ENCODE measurements around the gene CCDC107.
A peak's percentile ranks its signal among the peaks of the same experiment; 100 is the strongest.
"Not testable (repeated sequence)": the region's sequence is repeated elsewhere in the genome, so short reads cannot be mapped to it uniquely, and the experiment has no call there.

Gene CCDC107, protein sequence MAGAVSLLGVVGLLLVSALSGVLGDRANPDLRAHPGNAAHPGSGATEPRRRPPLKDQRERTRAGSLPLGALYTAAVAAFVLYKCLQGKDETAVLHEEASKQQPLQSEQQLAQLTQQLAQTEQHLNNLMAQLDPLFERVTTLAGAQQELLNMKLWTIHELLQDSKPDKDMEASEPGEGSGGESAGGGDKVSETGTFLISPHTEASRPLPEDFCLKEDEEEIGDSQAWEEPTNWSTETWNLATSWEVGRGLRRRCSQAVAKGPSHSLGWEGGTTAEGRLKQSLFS

DNA sequence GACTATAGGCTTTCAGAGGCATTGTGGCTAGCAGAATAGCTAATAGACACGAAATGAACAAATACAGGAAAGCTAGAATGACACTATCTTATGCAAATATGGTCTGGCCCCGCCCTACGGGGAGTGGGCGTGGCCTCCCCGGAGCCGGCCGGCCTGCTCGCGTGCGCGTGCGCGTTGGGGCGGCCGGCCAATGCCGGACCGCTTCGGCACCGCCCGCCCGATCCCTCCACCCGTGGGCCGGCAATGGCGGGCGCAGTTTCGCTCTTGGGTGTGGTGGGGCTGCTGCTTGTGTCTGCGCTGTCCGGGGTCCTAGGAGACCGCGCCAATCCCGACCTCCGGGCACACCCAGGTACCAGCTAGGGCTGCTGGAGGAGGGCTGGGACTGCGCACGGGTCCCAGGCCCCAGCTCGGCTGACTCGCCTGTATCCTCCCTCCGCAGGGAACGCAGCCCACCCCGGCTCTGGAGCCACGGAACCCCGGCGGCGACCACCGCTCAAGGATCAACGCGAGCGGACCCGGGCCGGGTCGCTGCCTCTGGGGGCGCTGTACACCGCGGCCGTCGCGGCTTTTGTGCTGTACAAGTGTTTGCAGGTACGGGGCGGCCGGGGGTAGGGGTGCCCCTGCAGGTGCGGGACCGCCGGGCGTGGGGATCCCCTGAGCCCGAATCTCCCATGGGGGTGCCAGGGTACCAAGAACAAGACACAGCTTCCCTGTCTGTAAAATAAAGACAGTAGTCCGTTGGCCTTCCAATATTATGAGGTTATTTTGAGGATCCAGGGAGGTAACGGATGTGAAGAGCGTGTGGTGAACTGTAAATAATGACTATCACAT, at the start of gene CCDC107:
CCDC107 (plus strand) TSS at position 156 of the 831 bp plus-strand sequence; CDS start at position 244, 88 bp downstream.
- DNase-seq = peak; percentile 80

DNA sequence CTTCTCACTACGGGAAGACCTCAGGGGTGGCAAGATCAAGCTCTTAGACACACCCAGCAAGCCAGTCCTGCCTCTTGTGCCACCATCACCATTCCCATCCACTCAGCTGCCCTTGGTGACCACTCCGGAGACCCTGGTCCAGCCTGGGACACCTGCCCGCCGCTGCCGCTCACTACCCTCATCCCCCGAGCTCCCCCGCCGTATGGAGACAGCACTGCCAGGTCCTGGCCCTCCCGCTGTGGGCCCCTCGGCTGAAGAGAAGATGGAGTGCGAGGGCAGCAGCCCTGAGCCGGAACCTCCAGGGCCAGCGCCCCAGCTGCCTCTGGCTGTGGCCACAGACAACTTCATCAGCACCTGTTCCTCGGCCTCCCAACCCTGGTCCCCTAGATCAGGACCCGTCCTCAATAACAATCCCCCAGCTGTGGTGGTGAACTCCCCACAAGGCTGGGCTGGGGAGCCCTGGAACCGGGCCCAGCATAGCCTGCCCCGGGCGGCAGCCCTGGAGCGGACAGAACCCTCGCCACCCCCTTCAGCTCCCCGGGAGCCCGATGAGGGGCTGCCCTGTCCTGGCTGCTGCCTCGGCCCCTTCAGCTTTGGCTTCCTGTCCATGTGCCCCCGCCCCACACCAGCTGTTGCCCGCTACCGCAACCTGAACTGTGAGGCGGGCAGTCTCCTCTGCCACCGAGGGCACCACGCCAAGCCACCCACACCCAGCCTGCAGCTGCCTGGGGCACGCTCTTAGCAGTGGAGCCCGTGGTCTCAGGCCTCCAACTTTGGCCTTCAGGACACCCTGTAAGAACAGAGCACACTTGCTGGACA, 48.9 kb upstream of the CCDC107 start:
- DNase-seq = no peak

DNA sequence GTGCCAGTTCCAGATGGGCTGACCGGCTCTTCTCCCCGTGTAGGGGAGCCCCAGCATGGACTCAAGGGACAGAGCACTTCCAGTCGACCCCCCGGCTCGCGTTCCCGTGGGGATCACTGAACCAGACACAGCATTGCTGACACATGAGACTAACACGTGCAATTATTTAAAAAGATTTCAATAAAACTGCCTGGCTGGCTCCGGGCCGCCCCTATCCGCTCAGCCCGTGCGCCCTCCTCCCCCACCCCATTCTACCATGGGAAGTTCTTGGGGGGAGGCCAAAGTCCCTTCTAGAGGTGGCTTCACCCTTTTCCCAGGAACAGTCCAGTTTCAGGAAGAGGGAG, 48.3 kb upstream of the CCDC107 start:
- no peak for DNase-seq

DNA sequence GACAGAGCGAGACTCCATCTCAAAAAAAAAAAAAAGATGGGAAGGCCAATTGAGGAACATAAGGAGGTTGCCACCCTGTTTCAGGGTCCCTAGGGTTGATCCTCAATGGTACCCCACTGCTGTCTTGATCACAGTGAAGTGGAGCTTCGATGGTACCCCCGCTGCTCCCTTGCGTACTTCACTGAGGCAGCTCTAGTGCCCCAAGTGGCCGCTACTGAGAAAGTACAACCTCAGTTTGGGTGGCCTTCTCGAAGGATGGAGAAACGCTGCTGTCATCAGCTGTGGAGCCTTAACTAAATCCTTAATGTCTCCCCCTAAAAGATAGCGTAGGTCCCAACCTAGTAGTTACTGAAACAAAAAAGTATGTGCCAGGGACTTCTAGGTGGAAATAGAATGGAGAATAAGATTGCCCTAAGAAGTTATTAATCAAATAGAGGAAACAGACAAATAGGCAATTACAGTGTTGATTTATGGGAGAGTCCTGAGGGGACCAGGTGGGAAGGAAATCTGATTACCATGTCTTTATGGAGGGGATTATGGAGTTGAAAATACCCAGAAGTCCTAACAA, 46.8 kb upstream of the CCDC107 start:
- DNase-seq = peak; percentile 50

DNA sequence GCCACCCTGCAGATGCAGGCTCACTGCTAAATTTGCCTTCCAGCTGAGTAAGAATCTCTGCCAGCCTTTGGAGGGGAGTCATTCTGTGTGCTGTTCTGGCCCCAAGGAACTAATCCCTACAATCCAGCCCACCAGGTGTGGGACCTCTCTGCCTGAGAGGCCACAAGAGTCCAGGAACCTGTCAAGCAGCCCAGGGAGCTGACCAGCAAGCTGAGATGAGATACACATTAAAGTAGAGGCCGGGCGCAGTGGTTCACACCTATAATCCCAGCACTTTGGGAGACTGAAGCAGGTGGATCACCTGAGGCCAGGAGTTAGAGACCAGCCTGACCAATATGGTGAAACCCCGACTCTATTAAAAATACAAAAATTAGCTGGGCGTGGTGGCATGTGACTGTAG, 46.0 kb upstream of the CCDC107 start:
- not testable (repeated sequence) for DNase-seq

DNA sequence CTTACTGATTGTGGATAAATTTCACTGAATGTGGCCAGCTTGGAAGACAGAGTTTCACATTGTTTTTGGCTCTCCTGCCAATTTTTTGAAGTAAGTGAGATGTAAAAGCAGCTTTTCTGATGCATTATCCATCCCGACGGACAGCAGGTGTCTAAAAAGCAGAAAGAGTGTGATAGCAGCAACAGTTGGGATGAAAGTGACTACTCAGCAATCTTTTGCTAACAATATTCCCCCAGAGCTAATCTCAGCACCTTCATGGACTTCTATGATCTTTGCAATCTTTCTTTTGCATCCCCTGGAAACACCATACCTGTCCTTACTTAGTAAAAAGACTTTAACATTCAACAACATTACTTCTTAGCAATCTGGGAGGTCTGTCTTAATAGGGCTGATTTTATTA, 45.2 kb upstream of the CCDC107 start:
- no peak for DNase-seq

DNA sequence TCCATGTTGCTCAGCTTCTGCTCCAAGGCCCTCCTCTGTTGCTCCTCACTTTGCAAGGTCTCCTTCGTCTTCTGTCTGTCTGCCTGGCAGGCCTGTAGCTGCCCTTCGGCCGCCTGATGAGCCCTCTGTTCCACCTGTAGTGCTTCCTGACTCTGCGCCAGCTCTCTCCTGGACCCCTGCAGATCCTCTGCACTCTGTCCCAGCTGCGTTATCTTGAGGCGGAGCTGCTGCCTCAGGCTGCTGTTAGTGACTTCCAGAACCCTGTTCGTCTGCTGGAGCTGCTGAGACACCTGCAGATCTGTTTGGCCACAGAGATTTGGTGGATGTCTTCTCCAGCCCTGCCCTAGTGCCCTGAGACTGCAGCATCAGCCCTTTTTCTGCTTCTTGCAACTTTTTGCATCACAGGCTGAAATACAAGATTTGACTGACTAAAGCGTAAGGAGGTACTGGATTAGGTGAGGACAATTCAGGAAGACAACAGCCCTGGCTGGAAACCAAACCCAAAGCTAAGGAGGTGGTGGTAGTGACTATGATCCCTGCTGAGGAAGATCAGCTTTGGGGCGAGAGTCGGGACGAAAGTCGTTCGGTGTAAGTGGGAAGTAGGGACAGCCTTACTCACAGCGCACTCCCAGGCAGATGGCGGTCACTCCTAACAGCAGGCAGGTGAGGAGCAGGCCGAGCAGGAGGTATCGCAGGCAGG, 42.0 kb upstream of the CCDC107 start:
- no peak for DNase-seq

DNA sequence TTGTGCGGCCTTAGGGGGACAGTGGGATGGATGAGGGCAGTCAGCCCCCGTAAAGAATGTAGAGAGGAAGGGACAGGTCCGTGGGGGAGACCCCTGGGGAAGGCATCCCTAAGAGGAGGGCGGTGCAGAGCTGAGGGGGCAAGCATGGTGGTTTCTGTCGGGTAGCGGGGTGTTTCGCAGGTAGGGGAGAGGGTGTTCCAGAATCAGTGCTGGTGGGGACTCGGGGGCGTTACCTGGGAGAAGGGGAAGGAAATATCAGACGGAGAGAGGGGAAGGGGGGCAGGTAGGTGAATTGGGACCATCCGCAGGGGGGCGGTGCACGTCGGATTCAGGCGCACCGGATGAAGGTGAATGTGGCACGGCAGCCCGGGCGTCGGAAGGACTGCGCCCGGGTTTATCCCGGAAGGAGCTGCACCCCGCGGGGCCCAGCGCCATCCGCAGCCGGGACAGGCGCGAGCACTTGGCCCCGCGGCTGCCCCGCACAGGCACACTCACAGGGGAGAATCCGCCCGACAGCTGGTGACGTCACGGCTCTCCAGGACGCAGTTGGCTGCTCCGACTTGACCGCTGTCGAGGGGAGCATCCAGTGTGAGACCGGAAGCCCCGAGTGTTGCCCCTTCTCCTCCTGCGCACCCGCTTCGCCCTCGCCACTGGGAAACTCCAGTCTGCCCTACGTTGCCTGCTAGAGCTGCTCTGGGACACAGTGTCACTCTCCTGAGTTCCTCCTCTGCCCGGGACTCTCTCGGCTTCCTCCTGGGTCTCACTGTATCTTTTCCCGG, 41.2 kb upstream of the CCDC107 start:
- peak; percentile 55 for DNase-seq

DNA sequence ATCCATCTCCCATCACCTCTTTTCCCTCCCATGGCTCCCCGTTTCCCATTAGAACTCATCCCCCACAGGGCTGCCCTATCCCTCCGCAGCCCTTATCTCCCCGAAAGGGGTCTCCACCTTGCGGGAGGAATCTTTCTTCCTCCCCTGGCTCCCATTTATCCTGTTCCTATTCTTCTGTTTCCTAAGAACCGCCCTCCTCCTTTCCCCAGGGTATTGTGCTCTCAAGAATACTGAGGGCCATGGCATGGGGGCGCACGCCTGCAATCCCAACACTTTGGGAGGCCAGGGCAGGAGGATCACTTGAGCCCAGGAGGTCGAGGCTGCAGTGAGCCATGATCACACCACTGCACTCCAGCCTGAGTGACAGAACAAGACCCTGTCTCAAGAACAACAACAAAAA, 40.5 kb upstream of the CCDC107 start:
- DNase-seq = no peak

DNA sequence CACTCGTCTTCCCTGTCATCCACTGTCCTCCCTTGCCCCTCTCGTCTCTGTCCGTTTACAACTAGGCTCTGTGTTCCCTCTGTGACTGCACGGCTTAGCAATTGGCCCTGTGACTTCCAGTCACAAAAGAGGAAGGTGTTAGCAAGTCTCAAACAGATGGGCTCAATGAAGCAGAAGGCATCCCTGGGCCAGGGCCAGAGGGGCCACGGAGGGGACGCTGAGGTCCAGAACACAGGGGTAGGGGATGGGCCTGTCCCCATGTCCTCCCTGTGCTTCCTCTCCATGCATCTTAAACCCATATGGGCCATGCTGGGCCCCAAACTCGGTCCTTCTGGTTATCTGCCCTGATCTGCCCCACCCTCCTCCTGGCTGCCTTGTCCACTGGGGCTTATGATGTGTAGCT, 39.8 kb upstream of the CCDC107 start, which contains the start of gene CD72:
CD72 (minus strand) TSS at position 89 of the 403 bp plus-strand sequence. CDS start 110 bp downstream, outside the sequence.
- DNase-seq = no peak

DNA sequence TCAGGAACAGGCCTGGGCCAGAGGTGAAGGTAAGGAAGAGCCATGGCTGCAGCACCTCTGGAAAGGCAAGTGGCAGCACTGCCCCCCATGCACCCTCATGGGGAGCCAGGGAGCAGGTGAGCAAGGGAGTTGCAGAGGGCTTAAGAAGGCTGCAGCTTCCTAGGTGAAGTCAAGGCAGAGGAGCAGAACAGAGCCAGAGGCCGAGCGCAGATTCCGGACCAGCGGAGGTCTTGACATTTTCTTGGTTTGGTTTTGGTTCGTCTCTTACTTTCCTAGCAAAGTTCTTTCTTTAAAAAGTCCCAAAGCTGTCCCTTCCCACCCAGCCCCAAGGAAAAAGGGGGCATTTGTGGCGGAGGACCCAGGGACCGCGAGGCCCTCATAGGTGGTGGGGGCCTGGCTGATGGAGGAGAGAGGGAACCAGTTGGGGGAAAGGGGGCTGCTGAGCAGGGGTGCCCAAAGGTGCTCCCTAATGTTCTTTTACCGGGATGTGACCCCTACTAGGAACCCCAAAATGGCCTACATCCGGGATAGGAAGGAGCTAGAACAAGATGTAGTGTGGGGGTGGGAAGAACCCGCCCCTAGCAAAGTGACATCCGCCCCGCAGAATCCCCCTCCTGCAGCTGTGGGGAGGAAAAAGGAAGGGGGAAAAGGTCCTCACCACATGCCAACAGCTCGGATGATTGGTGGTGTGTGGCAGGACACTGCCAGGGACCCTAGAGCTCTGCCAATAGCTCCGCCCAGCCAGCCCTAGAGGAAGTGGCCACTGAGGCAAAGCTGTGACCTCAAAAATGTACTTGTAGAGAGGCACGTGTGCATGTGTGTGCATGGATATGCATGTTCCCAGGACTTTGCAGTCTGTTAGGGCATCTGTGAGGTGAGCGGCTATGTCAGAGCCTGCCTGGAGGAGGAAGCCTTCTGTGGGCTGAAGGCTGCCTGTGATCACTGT, 39.0 kb upstream of the CCDC107 start:
- DNase-seq = no peak

DNA sequence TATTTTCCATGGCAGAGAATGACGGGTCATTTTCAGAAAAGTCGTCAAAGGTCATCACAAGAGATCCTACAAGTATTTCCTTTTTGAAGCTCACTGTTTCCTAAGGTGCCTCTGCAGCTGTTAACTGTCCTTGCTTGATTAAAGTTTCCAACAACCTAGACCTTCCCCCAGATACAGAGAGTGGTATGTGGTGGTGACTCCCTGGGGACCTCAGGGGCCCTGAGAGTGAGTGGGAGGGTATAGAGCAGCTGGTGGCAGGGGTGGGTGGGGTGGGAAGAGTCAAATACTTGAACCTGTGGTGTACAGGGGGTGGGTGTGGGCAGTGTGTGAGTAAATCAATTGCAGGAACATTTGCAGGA, 38.3 kb upstream of the CCDC107 start:
- DNase-seq = no peak

DNA sequence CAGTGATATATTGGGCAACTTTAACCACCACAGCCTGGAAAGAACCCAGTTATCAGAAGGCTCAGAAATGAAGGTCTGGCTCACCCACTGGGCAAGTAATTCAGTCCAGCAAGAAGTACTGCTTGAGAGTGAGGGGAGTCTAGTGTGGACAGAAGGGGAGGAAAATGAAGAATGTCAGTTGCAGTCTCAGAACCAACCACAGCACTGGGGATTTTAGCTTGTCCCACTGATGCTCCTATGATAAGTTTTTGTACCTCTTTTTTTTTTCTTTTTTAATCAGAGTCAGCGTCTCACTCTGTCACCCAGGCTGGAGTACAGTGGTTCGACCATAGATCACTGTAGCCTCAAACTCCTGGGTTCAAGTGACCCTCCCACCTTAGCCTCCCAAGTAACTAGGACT, 30.5 kb upstream of the CCDC107 start:
- DNase-seq = no peak

DNA sequence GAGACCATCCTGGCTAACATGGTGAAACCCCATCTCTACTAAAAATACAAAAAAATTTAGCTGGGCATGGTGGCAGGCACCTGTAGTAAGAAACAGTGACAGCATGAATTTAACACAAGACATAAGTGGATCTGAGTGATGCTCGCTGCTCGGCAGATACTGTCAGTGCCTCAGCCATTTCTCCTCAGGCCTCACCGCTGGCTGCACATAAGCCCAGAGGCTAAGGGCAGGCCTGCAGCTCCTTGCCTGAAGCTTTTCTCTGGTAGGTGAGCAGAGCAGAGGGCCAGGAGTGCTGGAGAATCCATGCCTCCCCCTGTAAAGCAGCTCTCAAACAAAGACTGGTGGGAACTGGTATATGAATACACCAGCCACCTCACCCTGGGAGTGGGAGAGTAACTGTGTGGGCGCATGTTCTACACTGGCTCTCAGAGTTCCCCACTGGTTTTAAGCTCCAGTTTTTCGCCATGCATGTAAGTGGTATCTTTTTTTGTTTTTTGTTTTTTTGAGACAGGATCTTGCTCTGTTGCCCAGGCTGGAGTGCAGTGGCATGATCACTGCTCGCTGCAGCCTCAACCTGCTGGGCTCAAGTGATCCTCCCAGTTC, 29.6 kb upstream of the CCDC107 start:
- no peak for DNase-seq

DNA sequence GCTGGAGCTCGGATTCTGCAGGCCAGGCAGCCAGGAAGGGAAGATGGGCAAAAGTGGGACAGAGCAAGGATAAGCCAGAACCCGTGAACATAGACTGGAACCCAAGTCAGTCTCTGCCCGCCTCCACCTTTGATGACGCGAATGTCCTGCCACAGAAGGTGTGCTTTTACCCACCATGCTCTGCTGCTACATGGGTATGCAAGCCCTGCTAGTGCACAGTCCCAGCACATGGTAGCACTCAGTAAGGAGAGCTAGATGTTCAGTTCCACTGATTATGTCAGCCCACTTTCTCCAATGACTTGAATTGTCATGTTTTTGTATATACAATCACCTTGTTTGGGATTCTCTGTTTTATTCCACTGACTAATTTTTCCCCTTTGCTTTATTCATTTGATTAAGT, 28.5 kb upstream of the CCDC107 start:
- DNase-seq = no peak

DNA sequence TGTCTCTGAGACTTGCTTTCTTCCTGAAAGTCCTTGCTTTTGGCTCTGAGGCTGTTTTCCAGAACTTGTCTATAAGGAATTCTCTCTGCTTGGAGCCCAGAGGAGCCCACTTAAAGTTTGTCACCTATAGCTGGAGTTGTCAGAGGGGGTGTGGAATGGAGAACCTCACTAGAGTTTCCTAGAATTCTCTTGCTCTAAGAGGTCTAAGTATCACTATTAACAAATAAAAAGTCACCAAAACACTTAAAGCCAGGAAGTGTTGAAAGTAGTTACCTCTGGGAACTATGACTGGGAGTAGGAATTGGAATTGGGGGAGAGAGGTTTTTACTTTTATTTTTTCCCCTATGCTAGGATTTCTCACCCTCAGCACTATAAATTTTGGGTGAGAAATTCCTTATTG, 22.4 kb upstream of the CCDC107 start:
- DNase-seq = no peak

DNA sequence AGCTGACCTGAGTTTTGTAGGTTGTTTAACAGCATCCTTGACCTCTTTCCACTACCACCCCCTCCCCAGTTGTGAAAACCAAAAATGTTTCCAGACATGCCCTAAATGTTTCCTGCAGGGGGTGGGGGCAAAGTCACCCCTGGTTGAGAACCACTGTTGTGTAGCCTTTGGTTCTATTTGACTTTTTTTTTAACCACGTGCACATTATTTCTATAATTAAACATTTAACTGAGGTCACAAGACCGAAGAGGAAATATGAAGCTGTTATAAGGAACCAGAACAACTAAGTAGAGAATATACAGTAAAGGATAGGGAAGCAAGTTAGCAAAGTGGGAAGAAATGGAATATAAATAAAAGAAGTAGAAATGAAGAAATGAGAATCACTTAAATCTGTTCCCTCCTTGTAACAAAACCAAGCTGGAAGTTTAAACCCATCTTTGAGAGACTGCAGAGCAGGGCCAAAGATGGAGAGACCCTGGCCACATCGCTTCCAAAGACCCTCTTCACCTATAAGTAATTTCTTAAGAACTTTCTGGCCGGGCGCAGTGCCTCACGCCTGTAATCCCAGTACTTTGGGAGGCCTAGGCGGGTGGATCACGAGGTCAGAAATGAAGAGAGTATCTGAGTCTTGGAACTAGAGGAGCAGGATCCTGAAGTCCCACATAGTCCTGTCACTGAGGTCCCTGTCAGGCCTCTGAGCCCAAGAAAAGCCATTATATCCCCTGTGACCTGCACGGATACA, 21.8 kb upstream of the CCDC107 start:
- DNase-seq = no peak

DNA sequence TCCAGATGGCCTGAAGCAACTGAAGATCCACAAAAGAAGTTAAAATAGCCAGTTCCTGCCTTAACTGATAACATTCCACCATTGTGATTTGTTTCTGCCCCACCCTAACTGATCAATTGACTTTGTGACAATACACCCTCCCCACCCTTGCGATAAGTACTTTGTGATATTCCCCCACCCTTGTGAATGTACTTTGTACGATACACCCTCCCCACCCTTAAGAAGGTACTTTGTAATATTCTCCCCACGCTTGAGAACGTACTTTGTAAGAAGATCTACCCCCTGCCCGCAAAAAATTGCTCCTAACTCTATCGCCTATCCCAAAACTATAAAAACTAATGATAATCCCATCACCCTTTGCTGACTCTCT, 21.2 kb upstream of the CCDC107 start:
- not testable (repeated sequence) for DNase-seq

DNA sequence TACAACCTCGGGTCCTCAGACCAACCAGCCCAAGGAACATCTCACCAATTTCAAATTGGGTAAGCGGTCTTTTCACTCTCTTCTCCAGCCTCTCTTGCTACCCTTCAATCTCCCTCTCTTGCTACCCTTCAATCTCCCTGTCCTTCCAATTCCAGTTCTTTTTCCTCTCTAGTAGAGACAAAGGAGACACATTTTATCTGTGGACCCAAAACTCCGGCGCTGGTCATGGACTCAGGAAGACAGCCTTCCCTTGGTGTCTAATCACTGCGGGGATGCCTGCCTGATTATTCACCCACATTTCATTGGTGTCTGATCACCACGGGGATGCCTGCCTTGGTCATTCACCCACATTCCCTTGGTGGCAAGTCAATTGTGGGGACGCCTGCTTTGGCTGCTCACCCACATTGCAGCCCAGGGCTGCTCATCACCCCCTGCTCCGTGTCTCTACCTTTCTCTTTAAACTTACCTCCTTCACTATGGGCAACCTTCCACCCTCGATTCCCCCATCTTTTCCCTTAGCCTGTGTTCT, 20.6 kb upstream of the CCDC107 start:
- DNase-seq = not testable (repeated sequence)

Measured in stimulated activated CD4-positive, alpha-beta T cell treated with anti-CD3 and anti-CD28 coated beads, Interleukin-12 subunit alpha, Interleukin-12 subunit beta, amount 100 ng/mL, for 4 hours (primary cell).